GM13977 (cell line): ENCODE data around the gene RFX2.
"Not testable (repeated sequence)": the region's sequence is repeated elsewhere in the genome, so short reads cannot be mapped to it uniquely, and the experiment has no call there.

Experiments used
- DNase-seq: peaks from one replicate; pipeline ENCODE4 v3.0.0; 2012; ENCODE audit warnings: low spot score
- CTCF ChIP-seq: IDR thresholded peaks from 2 replicates; pipeline ENCODE4 v1.5.1; 2012; ENCODE audit warnings: mild to moderate bottlenecking, control low read depth; ENCODE audit not compliant: insufficient read depth; ENCODE audit errors: extremely low read depth, missing control alignments
- in situ Hi-C: fragments of 300-500 bp; cut with MboI; formaldehyde crosslinking; loops from one replicate; pipeline ENCODE4 v1.12.0; 2022; ENCODE audit warnings: low sequenced_read_pairs, low pct_unique_long_range_greater_than_20kb, mixed read lengths, inconsistent platforms; ENCODE audit not compliant: unreplicated experiment

Gene RFX2

GRCh38 chr19:6034512-6034911 is 75.8 kb downstream of the RFX2 start:
- DNase-seq, result no peak
- in situ Hi-C loops, result no loop called here
- no peak for TF ChIP-seq CTCF

GRCh38 chr19:6033744-6034264 is 76.5 kb downstream of the RFX2 start:
- in situ Hi-C loops, result no loop called here
- no peak for DNase-seq
- TF ChIP-seq CTCF, result no peak

GRCh38 chr19:6032827-6033226 is 77.5 kb downstream of the RFX2 start:
- in situ Hi-C loops, result no loop called here
- DNase-seq, result no peak
- no peak for TF ChIP-seq CTCF

GRCh38 chr19:6032381-6032780 is 77.9 kb downstream of the RFX2 start:
- DNase-seq, result no peak
- in situ Hi-C loops, result no loop called here

GRCh38 chr19:6030214-6030507 is 80.1 kb downstream of the RFX2 start:
- DNase-seq, result no peak
- no peak for TF ChIP-seq CTCF
- in situ Hi-C loops, result no loop called here

More at GRCh38 chr19:6032381-6032780, 77.9 kb downstream of the RFX2 start:
- TF ChIP-seq CTCF, result no peak

- DNase-seq, result no peak
- TF ChIP-seq CTCF, result no peak
- in situ Hi-C loops, result no loop called here
Observed at GRCh38 chr19:6026390-6027227, 83.7 kb downstream of the RFX2 start.

- in situ Hi-C loops, result loop anchor here (25.0 kb wide), 1 partner anchor 212 kb away; the partner anchor contains the start of gene NRTN
- DNase-seq, result not testable (repeated sequence)
Observed at GRCh38 chr19:6024756-6025155, 85.5 kb downstream of the RFX2 start.
